Lung microvascular endothelial cell (primary cell): Measurements from ENCODE around the gene SNX21. TPM values are rescaled to one million over a fixed set of nuclear protein-coding genes. Genes with fewer than 3 reads are reported as not detected.
"Not testable (repeated sequence)": the region's sequence is repeated elsewhere in the genome, so short reads cannot be mapped to it uniquely, and the experiment has no call there.

Experiments used
- DNase-seq, 2 donors: peaks; one replicate each; pipeline versions ENCODE4 v3.0.0 to v3.0.0-alpha.2; 2010; ENCODE audit warnings: low read depth in 2 of 2
- total RNA-seq: library from RNA; depleted of rRNA; stranded (reverse); fragments of >200 nt; gene quantifications from 2 replicates; pipeline ENCODE4 v1.2.1, GENCODE V29; 2014

Gene SNX21
- total RNA-seq, 1 donor from 2014 or later: 11.9 TPM

GRCh38 chr20:45822857-45823256, 10.7 kb upstream of the SNX21 start:
- DNase-seq: peak in 1 of 2 donors; percentile 27

GRCh38 chr20:45823949-45824835, 9.4 kb upstream of the SNX21 start:
- DNase-seq: peak; percentile 64

- no peak for DNase-seq
These were observed 7.1 kb upstream of the SNX21 start for GRCh38 chr20:45826381-45827019.

GRCh38 chr20:45827030-45827652, 6.5 kb upstream of the SNX21 start, which contains the start of gene TNNC2:
Gene TNNC2 (minus strand): TSS chr20:45827312. CDS start chr20:45827248, 64 bp downstream.
- DNase-seq: no peak

- no peak for DNase-seq
These were observed 5.9 kb upstream of the SNX21 start for GRCh38 chr20:45827712-45828111.

- no peak for DNase-seq
These were observed 5.0 kb upstream of the SNX21 start for GRCh38 chr20:45828589-45828988.

- DNase-seq: not testable (repeated sequence)
These were observed 3.9 kb upstream of the SNX21 start for GRCh38 chr20:45829673-45830106.

- no peak for DNase-seq
These were observed 980 bp upstream of the SNX21 start for GRCh38 chr20:45832619-45833018.

- DNase-seq: peak; percentile 69
These were observed 541 bp downstream of the SNX21 start for GRCh38 chr20:45833883-45834796.

- no peak for DNase-seq
These were observed 1.2 kb downstream of the SNX21 start for GRCh38 chr20:45834797-45835161.

- DNase-seq: peak in 1 of 2 donors; percentile 17
These were observed 1.7 kb downstream of the SNX21 start for GRCh38 chr20:45835329-45835765.

GRCh38 chr20:45835825-45836224, 2.2 kb downstream of the SNX21 start:
- no peak for DNase-seq

- peak in 1 of 2 donors; percentile 33 for DNase-seq
These were observed 3.2 kb downstream of the SNX21 start for GRCh38 chr20:45836841-45837240.

- DNase-seq: no peak
These were observed 7.2 kb downstream of the SNX21 start for GRCh38 chr20:45840700-45841198.

GRCh38 chr20:45841407-45842129, 8.0 kb downstream of the SNX21 start:
- no peak for DNase-seq

GRCh38 chr20:45842169-45842812, 8.7 kb downstream of the SNX21 start:
- peak in 1 of 2 donors; percentile 63 for DNase-seq

GRCh38 chr20:45843506-45843905, 9.9 kb downstream of the SNX21 start:
- no peak for DNase-seq

GRCh38 chr20:45845452-45845851, 11.9 kb downstream of the SNX21 start:
- no peak for DNase-seq

GRCh38 chr20:45848421-45848820, 14.8 kb downstream of the SNX21 start:
- DNase-seq: no peak
